ENCODE measurements around the gene HS6ST3. TPM values are rescaled to one million over a fixed set of nuclear protein-coding genes. Genes with fewer than 3 reads are reported as not detected.

HS6ST3 gene
- total and polyA plus RNA-seq, 10 donors = 0.03 TPM; not detected in 9

DNA sequence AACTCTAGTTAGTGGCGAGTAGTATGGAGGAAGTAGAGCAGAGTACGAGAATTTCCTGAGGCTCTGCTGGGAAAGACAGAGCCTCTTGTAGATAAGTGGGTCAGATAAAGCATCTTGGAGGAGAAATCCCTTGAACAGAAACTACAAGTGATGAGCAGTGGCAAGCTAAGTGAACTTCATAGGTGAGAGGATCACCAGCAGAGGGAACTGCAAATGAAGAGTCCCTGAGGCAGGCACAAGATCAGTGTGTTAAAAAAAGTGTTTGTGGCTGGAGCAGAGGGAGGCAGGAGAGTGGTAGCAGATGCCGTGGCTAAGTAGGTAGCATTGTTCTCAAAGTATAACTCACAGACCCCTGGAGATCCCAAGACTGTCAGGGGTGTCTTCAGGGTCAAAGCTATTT, 437.6 kb downstream of the HS6ST3 start:
- Histone ChIP-seq H3K27ac (no peak overlapping the region), H3K9me3 (peaks cover 0 to 13% (median 0%) of the 10 kb centered on the region in 8 donors), H3K4me3 (no peak overlapping the region), H3K27me3 (replicated peaks in 1 of 7) (no peaks in the 10 kb centered on the region), H3K4me1 (no peaks in the 10 kb centered on the region), H3K36me3 (no peaks in the 10 kb centered on the region)
- intact Hi-C loops (cut with DNase I; ENCODE audit: low total_unique reads) = no loop called here
- no peak for DNase-seq
- TF ChIP-seq CTCF (IDR thresholded peaks at IDR 0.05 in 8 of 11, conservative IDR thresholded peaks at IDR 0.05 in 3 of 11) = no peak
- TF ChIP-seq POLR2A (IDR thresholded peaks at IDR 0.05) = no peak
- no peak for TF ChIP-seq POLR2AphosphoS5 (IDR thresholded peaks at IDR 0.05)
- WGBS, 5 donors = 22 to 40% (median 26%) methylated on average over 3 of the region's 3 CpGs

GRCh38 chr13:96532804-96533203, 442.9 kb downstream of the HS6ST3 start:
- 68 to 88% (median 82%) methylated on average over 2 of the region's 2 CpGs for WGBS, 5 donors
- Histone ChIP-seq H3K9me3 (no peaks in the 10 kb centered on the region), H3K27me3 (replicated peaks in 1 of 7) (no peaks in the 10 kb centered on the region), H3K4me1 (no peaks in the 10 kb centered on the region), H3K36me3 (no peaks in the 10 kb centered on the region), H3K27ac (no peak overlapping the region), H3K4me3 (no peak overlapping the region)
- TF ChIP-seq POLR2AphosphoS5 (IDR thresholded peaks at IDR 0.05) (no peak), CTCF (IDR thresholded peaks at IDR 0.05 in 8 of 11, conservative IDR thresholded peaks at IDR 0.05 in 3 of 11) (no peak), POLR2A (IDR thresholded peaks at IDR 0.05) (no peak)
- no peak for DNase-seq
- intact Hi-C loops (cut with DNase I; ENCODE audit: low total_unique reads) = no loop called here

GRCh38 chr13:96533408-96533807, 443.5 kb downstream of the HS6ST3 start:
- no peak for DNase-seq

DNA sequence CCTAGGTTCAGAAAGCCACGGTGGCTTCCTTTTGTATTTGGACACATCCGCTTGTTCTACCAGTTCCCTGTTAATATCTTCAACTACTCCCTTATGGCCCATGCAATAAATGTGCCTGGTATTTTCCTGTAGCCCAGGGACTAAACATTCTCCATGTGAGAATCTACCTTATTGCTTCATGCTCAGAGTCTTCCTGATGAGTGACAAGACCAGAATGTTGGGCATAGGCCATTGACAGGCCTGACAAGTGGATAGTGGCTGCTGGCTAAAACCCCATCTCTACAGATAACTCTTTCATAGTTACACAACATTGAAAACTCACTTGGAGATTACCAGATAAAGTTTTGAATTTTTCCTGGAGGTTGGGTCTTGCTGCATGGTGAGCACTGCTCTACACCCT, 449.9 kb downstream of the HS6ST3 start:
- no peak overlapping the region for H3K27ac ChIP-seq
- no peak overlapping the region for H3K4me3 ChIP-seq
- intact Hi-C loops (cut with DNase I; ENCODE audit: low total_unique reads) = no loop called here
- H3K9me3 ChIP-seq = peaks cover 0 to 6% (median 0%) of the 10 kb centered on the region in 8 donors
- no peaks in the 10 kb centered on the region for H3K36me3 ChIP-seq
- H3K4me1 ChIP-seq = no peaks in the 10 kb centered on the region
- no peaks in the 10 kb centered on the region for H3K27me3 ChIP-seq (replicated peaks in 1 of 7)
- TF ChIP-seq POLR2AphosphoS5 (IDR thresholded peaks at IDR 0.05) = no peak
- TF ChIP-seq POLR2A (IDR thresholded peaks at IDR 0.05) = no peak
- no peak for TF ChIP-seq CTCF (IDR thresholded peaks at IDR 0.05 in 8 of 11, conservative IDR thresholded peaks at IDR 0.05 in 3 of 11)
- no peak for DNase-seq
- 91 to 97% (median 91%) methylated on average over 2 of the region's 2 CpGs for WGBS, 5 donors

More at GRCh38 chr13:96533408-96533807, 443.5 kb downstream of the HS6ST3 start:
- Histone ChIP-seq H3K4me1 (no peaks in the 10 kb centered on the region), H3K27ac (no peak overlapping the region), H3K27me3 (replicated peaks in 1 of 7) (no peaks in the 10 kb centered on the region), H3K9me3 (peaks cover 0 to under 1% (median 0%) of the 10 kb centered on the region in 8 donors), H3K4me3 (no peak overlapping the region), H3K36me3 (no peaks in the 10 kb centered on the region)
- TF ChIP-seq CTCF (IDR thresholded peaks at IDR 0.05 in 8 of 11, conservative IDR thresholded peaks at IDR 0.05 in 3 of 11) = no peak
- TF ChIP-seq POLR2A (IDR thresholded peaks at IDR 0.05) = no peak
- no peak for TF ChIP-seq POLR2AphosphoS5 (IDR thresholded peaks at IDR 0.05)
- intact Hi-C loops (cut with DNase I; ENCODE audit: low total_unique reads) = no loop called here
- WGBS, 5 donors = 62 to 83% (median 71%) methylated on average over 7 of the region's 7 CpGs

All from spleen (tissue), 11 donors.